CD14-positive monocyte (primary cell): Measurements from ENCODE around the gene CGB8. TPM values are rescaled to one million over a fixed set of nuclear protein-coding genes. Genes with fewer than 3 reads are reported as not detected.

Experiments used
- DNase-seq, 3 donors: peaks; one replicate each; pipeline ENCODE4 v3.0.0-alpha.2; 2011 to 2022
- H2AFZ ChIP-seq: 2 replicates; pipeline ENCODE4 v1.6.0; 2012; ENCODE audit warnings: mild to moderate bottlenecking, low read depth, low read length, inconsistent platforms; ENCODE audit not compliant: insufficient read depth, poor library complexity, severe bottlenecking
- H3K27ac ChIP-seq, 2 donors: 1 replicate in 1 of 2; 2 replicates in 1 of 2; pipeline ENCODE4 v1.5.1; 2012 to 2013; ENCODE audit warnings: low read length in 2 of 2, control low read depth in 1 of 2, inconsistent platforms in 1 of 2, low read depth in 1 of 2, mild to moderate bottlenecking in 1 of 2
- H3K27me3 ChIP-seq, 2 donors: one replicate each; pipeline versions ENCODE4 v1.6.0 to v1.6.1; 2011 to 2013; ENCODE audit warnings: low read length in 2 of 2; ENCODE audit not compliant: control insufficient read depth in 2 of 2, insufficient read depth in 2 of 2
- H3K36me3 ChIP-seq, 2 donors: replicated peaks in 1 of 2; 1 replicate in 1 of 2; 2 replicates in 1 of 2; pipeline versions ENCODE4 v1.5.1 to v1.6.1; 2012 to 2013; ENCODE audit warnings: low read length in 2 of 2, control low read depth in 1 of 2, inconsistent platforms in 1 of 2, mild to moderate bottlenecking in 1 of 2; ENCODE audit not compliant: insufficient read depth in 2 of 2, control insufficient read depth in 1 of 2
- H3K4me1 ChIP-seq, 2 donors: 1 replicate in 1 of 2; 2 replicates in 1 of 2; pipeline versions ENCODE4 v1.5.1 to v1.6.1; 2012 to 2013; ENCODE audit warnings: low read length in 2 of 2, control low read depth in 1 of 2, inconsistent platforms in 1 of 2, mild to moderate bottlenecking in 1 of 2, moderate library complexity in 1 of 2; ENCODE audit not compliant: insufficient read depth in 2 of 2, control insufficient read depth in 1 of 2
- H3K4me2 ChIP-seq: replicated peaks from 2 replicates; pipeline ENCODE3; 2012; ENCODE audit warnings: low read length, moderate library complexity, mild to moderate bottlenecking; ENCODE audit not compliant: poor library complexity, severe bottlenecking; ENCODE audit errors: extremely low read depth
- H3K4me3 ChIP-seq, 3 experiments: fragments of 200-600 bp in 1 of 3; sonication (generic) in 1 of 3; replicated peaks in 1 of 3; 1 replicate in 2 of 3; 2 replicates in 1 of 3; pipeline ENCODE4 v1.5.1; 2011 to 2013; ENCODE audit warnings: low read length in 3 of 3, mild to moderate bottlenecking in 3 of 3, control low read depth in 2 of 3, low read depth in 2 of 3, inconsistent platforms in 1 of 3, moderate library complexity in 1 of 3
- H3K79me2 ChIP-seq: 2 replicates; pipeline ENCODE4 v1.6.0; 2012; ENCODE audit warnings: mild to moderate bottlenecking, control low read depth, inconsistent platforms, low read length, moderate library complexity; ENCODE audit not compliant: insufficient read depth
- H3K9ac ChIP-seq: 2 replicates; pipeline ENCODE4 v1.6.0; 2017; ENCODE audit warnings: low read length, mild to moderate bottlenecking; ENCODE audit not compliant: insufficient read depth, poor library complexity, severe bottlenecking
- H3K9me3 ChIP-seq, 2 donors: replicated peaks in 1 of 2; 1 replicate in 1 of 2; 2 replicates in 1 of 2; pipeline versions ENCODE4 v1.5.1 to v1.6.1; 2012 to 2013; ENCODE audit warnings: low read length in 2 of 2, control low read depth in 1 of 2; ENCODE audit not compliant: control insufficient read depth in 1 of 2, insufficient read depth in 1 of 2
- H4K20me1 ChIP-seq: 2 replicates; pipeline ENCODE4 v1.6.0; 2012; ENCODE audit warnings: mild to moderate bottlenecking, low read length, control low read depth, moderate library complexity; ENCODE audit not compliant: insufficient read depth
- H3K27ac Mint-ChIP-seq, 7 donors: one replicate each; pipeline ENCODE4 v1.8.0; 2020; ENCODE audit warnings: mild to moderate bottlenecking in 7 of 7, mixed read lengths in 7 of 7, moderate library complexity in 6 of 7, inconsistent platforms in 2 of 7
- H3K27me3 Mint-ChIP-seq, 3 donors: one replicate each; pipeline ENCODE4 v1.8.0; 2021 to 2022; ENCODE audit warnings: low read depth in 3 of 3, mild to moderate bottlenecking in 3 of 3, mixed read lengths in 3 of 3, moderate library complexity in 3 of 3, inconsistent platforms in 1 of 3
- H3K36me3 Mint-ChIP-seq, 2 donors: one replicate each; pipeline ENCODE4 v1.8.0; 2020; ENCODE audit warnings: mixed read lengths in 2 of 2, inconsistent platforms in 1 of 2, mild to moderate bottlenecking in 1 of 2
- H3K4me1 Mint-ChIP-seq: one replicate; pipeline ENCODE4 v1.8.0; 2020; ENCODE audit warnings: mild to moderate bottlenecking, mixed read lengths
- H3K4me3 Mint-ChIP-seq, 2 donors: one replicate each; pipeline ENCODE4 v1.8.0; 2020; ENCODE audit warnings: mild to moderate bottlenecking in 2 of 2, mixed read lengths in 2 of 2, moderate library complexity in 1 of 2
- H3K9me3 Mint-ChIP-seq, 7 donors: one replicate each; pipeline ENCODE4 v1.8.0; 2020 to 2022; ENCODE audit warnings: mixed read lengths in 7 of 7, mild to moderate bottlenecking in 6 of 7, moderate library complexity in 6 of 7, inconsistent platforms in 2 of 7
- WGBS: methylation state at CpG from one replicate; pipeline ENCODE4 v1.1.5; 2013; ENCODE audit warnings: missing lambda C conversion rate; ENCODE audit not compliant: insufficient coverage; 5-methylcytosine and 5-hydroxymethylcytosine counted together
- intact Hi-C, 2 donors: fragments of 100-400 bp; cut with micrococcal nuclease; formaldehyde crosslinking; loops; one replicate each; pipeline versions ENCODE4 v1.15.0 to v1.15.1; 2023
- polyA plus RNA-seq, 3 donors: library from polyadenylated mRNA; depleted of rRNA in 1 of 3; unstranded in 2 of 3; stranded (reverse) in 1 of 3; fragments of 300-500 nt in 2 of 3; fragments of >200 nt in 1 of 3; fragmentation: Illumina TruSeq in 2 of 3; gene quantifications; 1 replicate in 2 of 3; 2 replicates in 1 of 3; pipeline ENCODE4 v1.2.3, GENCODE V29; 2012 to 2021
- TF ChIP-seq, protein P1 (sequence below): fragments of 200-600 bp; IDR thresholded peaks from one replicate; pipeline ENCODE4 v1.8.0; 2022; ENCODE audit warnings: antibody characterized with exemption, mild to moderate bottlenecking

The CGB8 gene
- polyA plus RNA-seq, 3 donors: not detected

DNA sequence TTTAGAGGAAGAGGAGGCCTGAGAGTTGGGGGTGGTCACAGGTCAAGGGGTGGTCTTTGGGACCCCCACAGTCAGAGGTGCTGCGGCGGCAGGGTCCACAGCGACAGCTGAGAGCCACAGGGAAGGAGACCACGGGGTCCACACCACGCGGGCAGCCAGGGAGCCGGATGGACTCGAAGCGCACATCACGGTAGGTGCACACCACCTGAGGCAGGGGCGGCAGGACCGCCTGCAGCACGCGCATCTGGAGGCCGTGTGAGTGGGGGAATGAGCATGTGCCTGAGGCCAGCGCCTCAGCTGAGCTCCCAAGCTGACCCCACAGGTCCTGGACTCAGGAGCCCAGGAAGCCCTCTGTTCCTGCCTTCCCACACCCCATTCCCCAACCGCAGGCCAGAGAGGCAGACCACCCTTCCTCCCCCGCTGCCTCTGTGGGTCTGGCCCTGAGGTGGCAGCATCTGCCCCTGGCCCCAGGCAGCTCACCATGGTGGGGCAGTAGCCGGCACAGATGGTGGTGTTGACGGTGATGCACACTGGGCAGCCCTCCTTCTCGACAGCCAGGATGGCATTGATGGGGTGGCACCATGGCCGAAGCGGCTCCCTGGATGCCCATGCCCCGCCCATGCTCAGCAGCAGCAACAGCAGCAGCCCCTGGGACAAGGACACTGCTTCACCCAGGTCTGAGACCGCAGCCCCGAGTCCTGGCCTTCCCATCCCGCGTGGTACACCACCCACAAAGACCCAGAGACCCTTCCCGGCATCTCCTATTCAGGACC is 32.7 kb downstream of the CGB8 start:
- H3K79me2 ChIP-seq: no peaks in the 10 kb centered on the region
- peaks cover 14 to 43% of the 10 kb centered on the region in 2 donors for H3K27me3 ChIP-seq
- H3K4me1 ChIP-seq: peaks cover 24 to 29% of the 10 kb centered on the region in 2 donors
- Mint-ChIP-seq H3K9me3 (peaks cover 0 to 10% (median 5%) of the 10 kb centered on the region in 7 donors), H3K36me3 (peaks cover 43 to 58% of the 10 kb centered on the region in 2 donors), H3K4me3 (no peak overlapping the region), H3K27ac (no peak overlapping the region), H3K4me1 (peaks cover 26% of the 10 kb centered on the region), H3K27me3 (peaks cover 28 to 43% (median 42%) of the 10 kb centered on the region in 3 donors)
- H2AFZ ChIP-seq: no peak overlapping the region
- no peaks in the 10 kb centered on the region for H4K20me1 ChIP-seq
- H3K9ac ChIP-seq: no peak overlapping the region
- intact Hi-C loops: no loop called here
- peaks cover 36 to 40% of the 10 kb centered on the region in 2 donors for H3K36me3 ChIP-seq
- H3K4me3 ChIP-seq: no peak overlapping the region
- no peak overlapping the region for H3K27ac ChIP-seq
- WGBS: 98% methylated on average over 14 of the region's 29 CpGs
- no peak for DNase-seq
- TF ChIP-seq, protein P1, sequence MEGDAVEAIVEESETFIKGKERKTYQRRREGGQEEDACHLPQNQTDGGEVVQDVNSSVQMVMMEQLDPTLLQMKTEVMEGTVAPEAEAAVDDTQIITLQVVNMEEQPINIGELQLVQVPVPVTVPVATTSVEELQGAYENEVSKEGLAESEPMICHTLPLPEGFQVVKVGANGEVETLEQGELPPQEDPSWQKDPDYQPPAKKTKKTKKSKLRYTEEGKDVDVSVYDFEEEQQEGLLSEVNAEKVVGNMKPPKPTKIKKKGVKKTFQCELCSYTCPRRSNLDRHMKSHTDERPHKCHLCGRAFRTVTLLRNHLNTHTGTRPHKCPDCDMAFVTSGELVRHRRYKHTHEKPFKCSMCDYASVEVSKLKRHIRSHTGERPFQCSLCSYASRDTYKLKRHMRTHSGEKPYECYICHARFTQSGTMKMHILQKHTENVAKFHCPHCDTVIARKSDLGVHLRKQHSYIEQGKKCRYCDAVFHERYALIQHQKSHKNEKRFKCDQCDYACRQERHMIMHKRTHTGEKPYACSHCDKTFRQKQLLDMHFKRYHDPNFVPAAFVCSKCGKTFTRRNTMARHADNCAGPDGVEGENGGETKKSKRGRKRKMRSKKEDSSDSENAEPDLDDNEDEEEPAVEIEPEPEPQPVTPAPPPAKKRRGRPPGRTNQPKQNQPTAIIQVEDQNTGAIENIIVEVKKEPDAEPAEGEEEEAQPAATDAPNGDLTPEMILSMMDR: no peak
- no peaks in the 10 kb centered on the region for H3K9me3 ChIP-seq
- no peak overlapping the region for H3K4me2 ChIP-seq

DNA sequence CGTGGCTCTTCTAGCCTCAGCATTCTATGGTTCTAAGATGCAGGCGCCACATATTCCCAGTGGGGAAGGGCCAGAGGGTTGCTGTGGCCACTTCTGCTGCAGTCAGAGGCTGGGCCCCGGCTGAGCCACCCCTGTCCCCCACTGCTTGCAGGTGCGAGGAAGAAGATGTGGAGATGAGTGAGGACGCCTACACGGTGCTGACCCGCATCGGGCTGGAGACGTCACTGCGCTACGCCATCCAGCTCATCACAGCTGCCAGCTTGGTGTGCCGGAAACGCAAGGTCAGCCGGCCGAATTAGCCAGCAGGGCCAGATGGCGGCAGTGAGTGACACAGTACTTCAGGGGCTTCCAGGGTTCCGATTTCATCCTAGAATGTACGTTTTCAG is 34.0 kb downstream of the CGB8 start:
- no peaks in the 10 kb centered on the region for H3K9me3 ChIP-seq
- H2AFZ ChIP-seq: no peak overlapping the region
- TF ChIP-seq, protein P1: no peak
- no peak overlapping the region for H3K4me3 ChIP-seq
- Mint-ChIP-seq H3K36me3 (peaks cover 53 to 72% of the 10 kb centered on the region in 2 donors), H3K4me1 (peaks cover 22% of the 10 kb centered on the region), H3K27me3 (peaks cover 16 to 29% (median 28%) of the 10 kb centered on the region in 3 donors), H3K27ac (no peak overlapping the region), H3K9me3 (peaks cover 0 to 8% (median 5%) of the 10 kb centered on the region in 7 donors), H3K4me3 (no peak overlapping the region)
- no peak for DNase-seq
- no peak overlapping the region for H3K4me2 ChIP-seq
- H3K4me1 ChIP-seq: peaks cover 24 to 28% of the 10 kb centered on the region in 2 donors
- peaks cover 48 to 54% of the 10 kb centered on the region in 2 donors for H3K36me3 ChIP-seq
- H3K27ac ChIP-seq: no peak overlapping the region
- H3K9ac ChIP-seq: no peak overlapping the region
- H3K79me2 ChIP-seq: no peaks in the 10 kb centered on the region
- no peaks in the 10 kb centered on the region for H4K20me1 ChIP-seq
- 89% methylated on average over 18 of the region's 18 CpGs for WGBS
- intact Hi-C loops: no loop called here
- peaks cover 9 to 29% of the 10 kb centered on the region in 2 donors for H3K27me3 ChIP-seq
